NCI-H748 (cell line): Measurements from ENCODE around the gene DUSP5.
"Not testable (repeated sequence)": the region's sequence is repeated elsewhere in the genome, so short reads cannot be mapped to it uniquely, and the experiment has no call there.

ENCODE experiments used
- DNase-seq: peaks from one replicate; lab custom pipeline; 2025; ENCODE audit not compliant: unreplicated experiment; lab: John Stamatoyannopoulos, UW

The DUSP5 gene

DNA sequence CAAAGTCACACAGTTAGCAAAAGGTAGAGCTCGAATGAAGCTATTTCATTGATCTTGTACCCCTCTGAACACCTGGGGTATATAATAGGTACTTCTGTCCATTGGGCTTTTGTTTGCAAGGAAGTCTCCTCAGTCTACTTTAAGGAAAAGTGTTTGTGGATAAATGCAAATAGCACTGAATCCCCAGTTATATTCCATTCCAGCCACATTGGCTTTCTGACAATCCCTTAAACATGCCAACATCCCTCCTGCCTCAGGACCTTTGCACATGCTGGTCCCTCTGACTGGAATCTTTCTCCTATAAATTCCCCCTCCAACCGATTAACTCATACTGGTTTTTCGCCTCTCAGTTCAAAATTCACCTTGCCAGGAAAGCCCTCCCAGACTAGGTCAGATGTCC, 17.1 kb downstream of the DUSP5 start:
- DNase-seq: no peak

DNA sequence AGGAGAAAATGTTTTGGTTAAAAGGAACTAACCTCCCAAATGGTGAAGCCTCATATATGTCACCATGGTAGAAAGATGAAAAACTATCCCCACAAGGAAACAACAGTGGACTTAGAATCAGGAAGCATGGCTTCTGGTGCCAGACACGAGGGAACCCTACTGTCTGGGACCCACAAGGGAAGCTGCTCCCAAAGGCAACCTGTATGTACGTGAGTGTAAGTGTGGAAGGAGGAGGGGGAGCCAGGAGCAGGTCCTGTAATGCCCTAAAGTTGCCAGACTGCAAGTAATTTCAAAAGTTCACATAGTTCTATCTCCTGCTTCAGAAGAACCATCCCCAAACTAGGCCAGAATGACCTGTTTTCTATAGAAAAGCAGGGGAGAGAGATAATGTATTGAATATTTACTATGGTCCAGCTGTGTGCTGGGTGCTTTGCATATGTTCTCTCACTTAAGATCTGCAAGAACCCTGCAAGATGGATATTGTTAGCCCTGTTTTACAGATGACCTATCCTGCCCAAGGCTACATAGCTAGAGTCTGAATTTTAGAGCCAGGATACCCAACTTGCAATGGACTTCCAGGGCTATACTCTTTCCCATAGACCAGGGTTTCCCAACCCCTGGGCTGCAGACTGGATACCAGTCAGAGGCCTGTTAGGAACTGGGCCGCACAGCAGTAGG, 19.2 kb downstream of the DUSP5 start:
- DNase-seq: no peak

DNA sequence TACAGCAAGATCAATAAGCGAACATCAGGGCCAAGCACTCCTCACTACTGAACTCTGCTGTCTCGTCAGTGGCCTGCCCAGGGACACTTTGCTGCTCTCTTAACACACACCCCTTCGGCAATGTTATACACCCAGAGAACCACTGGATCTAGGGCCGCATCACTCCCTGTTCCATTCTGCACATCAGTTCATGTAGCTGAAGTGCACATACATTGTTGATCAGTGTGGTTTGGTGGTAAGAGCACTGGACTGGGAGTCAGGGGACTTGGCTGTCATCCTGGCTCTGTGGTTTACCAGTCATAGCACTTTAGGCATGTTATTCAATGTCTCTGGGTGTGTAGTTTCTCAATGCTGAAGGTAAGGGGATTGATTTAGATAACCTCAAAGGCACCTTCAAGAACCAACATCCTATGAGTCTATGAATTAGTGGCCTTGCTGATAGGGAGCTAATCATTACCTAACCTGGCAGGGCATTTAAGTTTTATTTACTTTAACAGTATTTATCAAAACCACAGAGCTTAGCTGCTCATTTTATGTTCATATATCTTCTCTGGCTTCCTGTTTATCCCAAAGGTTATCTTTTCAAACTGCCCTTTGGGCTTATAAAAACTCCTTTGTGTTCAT, 24.8 kb downstream of the DUSP5 start:
- no peak for DNase-seq

DNA sequence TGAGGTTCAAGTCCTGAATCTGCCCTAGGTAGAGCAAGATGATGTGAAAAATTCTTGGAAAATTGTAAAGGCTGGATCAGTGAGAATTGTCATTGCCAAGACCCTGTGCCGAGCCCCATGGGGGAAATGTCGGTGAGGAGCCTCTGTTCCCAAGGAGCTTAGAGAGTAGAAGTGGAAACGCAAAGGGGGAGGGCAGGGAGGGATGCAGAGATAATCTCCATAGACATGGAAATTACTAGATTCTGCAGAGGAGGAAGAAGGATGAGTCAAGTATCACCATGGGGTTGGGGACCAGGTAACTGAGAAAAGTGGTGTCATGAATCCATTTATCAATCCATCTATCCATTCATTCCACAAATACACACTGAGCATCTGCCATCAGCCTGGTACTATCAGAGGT, 26.0 kb downstream of the DUSP5 start:
- DNase-seq: no peak

DNA sequence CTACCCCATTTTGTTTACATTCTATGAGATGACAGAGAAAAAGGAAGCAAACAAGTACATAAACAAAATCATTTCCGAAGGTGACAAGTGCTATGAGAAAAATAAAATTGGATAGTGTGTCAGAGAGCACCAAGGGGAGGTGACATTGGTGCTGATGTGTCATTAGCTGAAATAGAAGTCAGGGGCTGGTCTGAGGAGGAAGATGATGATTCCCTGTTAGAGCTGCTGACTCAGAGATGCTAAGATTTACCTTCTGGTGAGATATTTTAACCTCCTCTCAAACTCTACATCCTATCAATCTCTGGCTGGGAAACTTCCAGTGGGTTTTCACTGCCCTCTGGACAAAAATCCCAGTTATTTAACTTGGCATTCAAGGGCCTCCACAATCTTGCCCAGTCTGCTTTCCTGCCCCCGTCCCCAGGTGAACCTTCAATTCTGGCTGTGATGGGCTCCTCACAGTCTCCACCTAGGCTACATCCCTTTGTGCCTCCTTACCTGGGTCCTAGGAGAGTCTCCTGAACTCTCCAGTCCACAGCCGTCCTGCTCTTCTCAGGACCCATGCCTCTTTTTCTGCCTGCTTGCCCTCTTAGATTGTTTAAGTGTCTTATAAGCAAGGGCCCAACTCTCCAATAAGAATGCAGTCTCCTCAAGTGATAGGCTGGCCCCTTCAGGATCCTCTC, 26.6 kb downstream of the DUSP5 start:
- DNase-seq: no peak

DNA sequence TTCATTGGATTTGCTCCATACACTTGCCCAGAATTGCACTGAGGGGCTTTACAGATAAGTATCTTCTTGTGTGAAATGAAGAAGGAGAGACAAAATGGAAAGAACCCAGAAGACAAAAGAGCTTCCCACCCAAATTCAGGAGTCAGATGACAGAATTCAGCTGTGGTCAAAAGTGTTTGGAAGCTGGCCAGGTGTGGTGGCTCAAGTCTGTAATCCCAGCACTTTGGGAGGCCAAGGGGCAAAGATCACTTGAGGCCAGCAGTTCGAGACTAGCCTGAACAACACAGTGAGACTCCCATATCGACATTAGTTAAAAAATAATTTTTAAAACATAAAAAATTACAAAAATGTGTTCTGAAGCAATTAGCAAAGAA, 27.1 kb downstream of the DUSP5 start:
- DNase-seq: no peak

DNA sequence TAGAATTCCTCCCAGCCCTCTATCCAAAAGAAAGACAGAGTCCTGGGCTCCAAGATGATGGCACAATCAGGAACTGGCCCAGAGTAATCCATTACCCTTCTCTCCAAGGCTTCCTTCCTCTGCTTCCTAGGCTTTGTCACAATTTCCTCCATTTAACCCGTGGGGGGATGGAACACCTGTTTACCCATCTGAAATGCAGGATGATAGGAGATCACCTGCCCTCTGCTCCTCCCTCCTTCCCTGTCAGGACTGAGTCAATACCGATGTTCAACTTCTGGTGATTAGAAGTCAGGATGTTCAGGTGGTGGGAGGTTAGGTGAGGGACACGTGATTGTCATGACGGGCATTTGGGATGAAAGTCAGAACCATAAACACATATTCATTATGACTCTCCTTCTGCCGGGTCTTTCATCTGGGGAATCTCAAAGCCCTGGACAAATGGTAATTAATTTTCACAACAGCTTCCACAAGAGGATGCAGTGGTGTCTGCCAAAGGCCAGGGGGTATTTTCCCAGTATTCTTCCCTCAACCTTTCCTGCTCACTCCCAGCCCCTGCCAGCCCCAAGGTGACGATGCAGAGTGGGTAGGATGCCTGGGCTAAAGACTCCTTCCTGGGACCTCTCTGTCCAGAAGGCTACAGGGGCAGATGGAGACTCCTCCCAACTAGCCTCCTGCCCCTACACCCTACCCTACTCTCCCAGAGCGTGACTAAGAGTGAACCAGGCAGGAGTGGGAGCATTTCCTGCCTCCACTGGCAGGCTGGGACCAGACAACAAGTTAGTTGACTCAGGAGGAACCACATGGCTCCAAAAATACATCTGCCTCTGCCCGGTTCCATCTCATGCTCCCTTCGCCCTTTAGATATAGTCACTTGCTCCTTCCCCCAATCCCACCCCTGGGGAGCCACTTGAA, 27.9 kb downstream of the DUSP5 start:
- no peak for DNase-seq

DNA sequence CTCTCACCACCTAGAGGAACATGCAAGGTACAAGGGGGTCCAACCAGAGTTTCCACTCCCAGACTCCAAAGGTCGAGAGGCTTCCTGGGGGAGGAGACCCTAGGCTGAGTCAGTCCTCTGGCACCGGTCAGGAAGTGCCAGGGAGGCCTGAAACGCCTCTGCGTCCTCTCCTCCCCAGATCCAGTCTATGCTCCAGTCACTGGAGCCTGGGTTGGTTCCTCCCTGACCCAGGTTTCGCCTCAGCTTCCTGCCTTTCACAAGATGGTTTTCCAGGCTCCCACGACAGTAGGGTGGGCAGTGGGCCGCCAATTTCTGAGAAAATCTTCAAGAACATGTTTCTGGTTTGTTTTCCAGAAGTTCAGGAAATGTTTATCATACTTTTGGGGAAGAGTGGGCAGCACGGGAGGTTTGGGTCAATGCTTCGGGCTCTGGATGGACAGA, 30.0 kb downstream of the DUSP5 start:
- DNase-seq: no peak

DNA sequence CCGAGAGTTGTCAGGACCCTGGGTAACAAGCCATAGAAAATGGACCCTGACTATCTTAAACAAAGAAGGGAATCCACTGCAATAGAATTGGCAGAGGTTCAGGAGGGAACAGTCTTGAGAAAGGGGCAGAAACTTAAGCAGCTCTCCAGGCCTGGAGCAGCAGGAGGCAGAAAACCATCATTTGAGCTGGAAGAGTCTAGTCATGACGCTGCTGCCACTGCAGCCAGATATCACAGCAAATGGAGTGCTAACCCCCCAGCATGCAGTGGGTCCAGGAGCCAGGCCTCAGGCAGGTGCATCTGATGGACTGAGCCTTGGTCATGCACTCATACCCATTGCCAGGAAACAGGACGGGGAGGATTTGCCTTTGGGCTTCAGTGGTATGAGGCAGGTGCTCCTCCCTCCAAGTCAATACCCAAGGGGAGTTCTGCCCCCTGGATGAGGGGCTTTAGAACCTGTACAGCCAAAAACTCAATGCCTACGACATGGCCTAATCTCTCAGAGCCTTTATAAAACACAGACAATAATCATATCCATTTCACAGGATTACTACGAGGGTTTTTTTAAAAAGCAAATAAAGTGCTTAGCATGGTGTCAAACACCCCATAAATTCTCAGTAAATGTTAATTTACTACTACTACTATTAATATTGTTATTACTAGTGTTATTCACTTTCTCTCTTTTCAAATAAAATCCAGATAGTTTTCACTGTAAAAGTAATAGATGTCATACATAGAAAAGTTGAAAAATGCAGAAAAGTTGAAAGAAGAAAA, 30.7 kb downstream of the DUSP5 start:
- no peak for DNase-seq

DNA sequence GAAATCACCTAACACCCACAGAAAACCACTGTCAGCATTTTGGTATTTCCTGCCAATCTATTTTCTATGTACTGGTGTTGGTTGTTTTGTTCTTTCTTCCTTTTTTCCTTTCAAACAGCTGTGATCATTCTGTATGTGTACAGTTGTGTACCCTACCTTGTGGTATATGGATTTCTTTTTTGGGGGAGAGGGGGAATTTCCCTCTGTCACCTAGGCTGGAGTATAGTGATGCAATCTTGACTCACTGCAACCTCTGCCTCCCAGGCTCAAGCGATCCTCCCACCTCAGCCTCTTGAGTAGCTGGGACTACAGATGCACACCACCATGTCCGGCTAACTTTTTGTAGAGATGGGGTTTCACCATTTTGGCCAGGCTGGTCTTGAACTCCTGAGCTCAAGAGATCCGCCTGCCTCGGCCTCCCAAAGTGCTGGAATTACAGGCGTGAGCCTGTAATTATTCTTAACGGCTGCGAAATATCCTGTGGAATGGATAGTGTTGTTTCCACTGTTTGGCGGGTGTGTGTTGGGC, 31.4 kb downstream of the DUSP5 start:
- DNase-seq: not testable (repeated sequence)

DNA sequence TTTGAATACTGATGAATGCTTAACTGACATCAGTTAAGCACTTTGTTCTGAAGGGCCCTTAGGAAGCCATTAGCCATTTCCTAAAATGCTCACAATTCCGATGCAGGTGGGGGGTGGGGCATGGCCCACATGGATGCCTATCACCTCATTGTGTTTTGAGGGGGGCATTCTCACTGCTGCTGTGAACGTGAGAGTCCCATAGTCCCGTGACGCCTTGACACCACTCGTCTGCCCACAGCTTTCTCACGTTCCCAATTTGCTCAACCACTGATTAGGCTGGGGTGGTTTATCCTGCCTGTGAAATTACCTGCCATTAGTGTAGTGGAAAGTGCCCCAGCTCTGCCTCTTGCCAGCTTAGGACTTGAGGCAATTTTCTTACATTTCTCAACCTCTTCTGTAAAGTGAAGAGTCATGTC, 31.9 kb downstream of the DUSP5 start:
- DNase-seq: no peak

DNA sequence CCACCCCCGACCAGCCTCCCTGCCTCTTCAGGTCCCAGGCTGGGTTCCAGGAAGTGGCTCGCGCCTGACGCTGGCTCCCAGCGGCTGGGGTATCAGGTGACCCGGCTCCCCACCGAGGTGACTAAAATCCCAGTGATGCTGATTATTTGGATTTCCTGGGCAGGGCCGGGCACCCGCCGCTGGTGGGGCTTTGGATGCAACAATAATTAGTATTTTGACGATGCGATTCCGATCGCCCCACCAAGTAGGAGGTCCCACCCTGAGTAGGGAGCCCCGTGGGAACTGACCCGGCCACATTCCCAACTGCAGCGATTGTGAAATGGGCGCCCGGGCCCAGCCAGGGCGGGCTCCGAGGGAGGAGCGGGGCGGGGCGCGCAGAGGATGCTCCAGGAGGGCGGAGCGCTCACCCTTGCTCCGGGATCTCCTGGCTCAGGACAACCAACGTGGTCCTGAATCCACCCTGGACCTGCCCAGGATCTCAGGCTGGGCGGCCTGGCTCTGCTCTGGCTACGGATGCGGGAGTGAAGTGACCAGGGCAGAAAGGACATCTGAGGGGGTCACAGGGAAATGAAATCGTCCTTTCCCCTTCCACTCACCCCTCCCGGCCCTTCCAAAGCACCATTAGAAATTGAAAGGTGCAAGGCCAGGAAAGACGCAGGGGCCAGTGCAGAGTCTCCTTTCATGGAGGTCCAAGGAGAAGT, 32.6 kb downstream of the DUSP5 start:
- peak; percentile 46 for DNase-seq

DNA sequence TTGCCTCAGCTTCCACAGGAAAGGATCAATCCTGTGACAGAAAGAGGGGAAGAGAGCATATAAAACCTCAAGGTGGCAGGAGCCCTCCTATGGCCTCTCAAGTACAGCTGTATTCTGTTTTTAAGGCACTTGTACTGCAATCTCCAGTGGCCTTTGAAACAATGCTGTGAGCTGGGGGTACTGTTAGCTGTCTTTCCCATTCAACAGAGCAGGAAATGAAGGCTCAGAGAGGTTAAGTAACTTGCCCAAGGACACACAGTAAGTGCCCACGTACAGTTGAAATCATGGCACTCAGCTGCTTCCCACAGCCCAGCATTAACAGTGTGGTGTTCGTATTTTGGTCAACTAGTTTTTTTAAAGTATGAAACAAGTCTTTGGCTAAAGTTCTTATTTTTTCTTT, 34.0 kb downstream of the DUSP5 start:
- DNase-seq: no peak

DNA sequence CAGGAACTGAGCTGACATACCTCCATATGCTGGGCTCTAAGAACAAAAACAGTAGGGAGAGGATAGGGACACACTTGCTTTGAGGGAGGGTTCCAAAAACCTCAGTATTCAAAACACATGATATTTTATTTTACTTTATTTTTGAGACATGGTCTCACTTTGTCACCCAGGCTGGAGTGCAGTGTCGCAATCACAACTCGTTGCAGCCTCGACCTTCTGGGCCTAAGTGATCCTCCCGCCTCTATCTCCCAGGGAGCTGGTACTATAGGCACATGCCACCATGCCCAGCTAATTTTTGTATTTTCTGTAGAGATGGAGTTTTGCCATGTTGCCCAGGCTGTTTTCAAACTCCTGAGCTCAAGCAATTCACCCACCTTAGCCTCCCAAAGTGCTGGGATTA, 34.9 kb downstream of the DUSP5 start:
- not testable (repeated sequence) for DNase-seq

DNA sequence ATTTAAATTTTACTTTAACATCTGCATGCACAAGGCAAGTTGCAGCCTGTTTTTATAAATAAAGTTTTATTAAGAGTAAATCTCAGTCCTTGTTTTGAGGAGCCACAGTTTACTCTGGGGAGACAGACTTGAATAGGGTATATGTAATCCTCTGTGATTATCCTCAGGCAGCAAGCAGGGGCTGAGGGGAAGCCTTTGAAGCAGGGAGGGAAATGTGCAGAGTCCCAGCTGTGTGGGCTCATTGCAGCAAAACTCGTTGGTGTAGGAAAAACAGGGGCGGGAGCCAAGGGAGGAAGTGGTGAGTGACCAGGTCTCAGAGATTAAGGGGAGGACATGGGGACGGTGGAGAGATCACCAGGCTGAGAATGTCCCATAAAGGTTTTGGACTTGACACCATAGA, 35.4 kb downstream of the DUSP5 start:
- no peak for DNase-seq

DNA sequence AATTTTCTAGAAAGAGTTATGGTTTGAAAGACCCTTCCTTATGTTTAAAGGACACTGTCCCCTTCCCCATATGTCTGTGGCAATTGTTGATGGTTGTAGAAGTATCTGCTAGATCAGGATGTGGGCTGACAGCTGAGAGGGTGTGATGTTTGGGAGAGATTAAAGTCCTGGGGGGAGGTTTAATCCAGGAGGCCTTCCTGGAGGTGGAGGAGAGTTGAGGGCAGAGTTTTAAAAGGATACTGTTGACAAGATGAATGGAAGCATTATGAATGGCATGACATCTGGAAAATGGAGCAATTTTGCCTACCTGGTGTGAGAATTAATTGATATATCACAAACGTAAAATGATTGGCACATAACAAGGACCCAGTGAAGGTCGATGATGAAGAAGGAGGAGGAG, 36.9 kb downstream of the DUSP5 start:
- no peak for DNase-seq

DNA sequence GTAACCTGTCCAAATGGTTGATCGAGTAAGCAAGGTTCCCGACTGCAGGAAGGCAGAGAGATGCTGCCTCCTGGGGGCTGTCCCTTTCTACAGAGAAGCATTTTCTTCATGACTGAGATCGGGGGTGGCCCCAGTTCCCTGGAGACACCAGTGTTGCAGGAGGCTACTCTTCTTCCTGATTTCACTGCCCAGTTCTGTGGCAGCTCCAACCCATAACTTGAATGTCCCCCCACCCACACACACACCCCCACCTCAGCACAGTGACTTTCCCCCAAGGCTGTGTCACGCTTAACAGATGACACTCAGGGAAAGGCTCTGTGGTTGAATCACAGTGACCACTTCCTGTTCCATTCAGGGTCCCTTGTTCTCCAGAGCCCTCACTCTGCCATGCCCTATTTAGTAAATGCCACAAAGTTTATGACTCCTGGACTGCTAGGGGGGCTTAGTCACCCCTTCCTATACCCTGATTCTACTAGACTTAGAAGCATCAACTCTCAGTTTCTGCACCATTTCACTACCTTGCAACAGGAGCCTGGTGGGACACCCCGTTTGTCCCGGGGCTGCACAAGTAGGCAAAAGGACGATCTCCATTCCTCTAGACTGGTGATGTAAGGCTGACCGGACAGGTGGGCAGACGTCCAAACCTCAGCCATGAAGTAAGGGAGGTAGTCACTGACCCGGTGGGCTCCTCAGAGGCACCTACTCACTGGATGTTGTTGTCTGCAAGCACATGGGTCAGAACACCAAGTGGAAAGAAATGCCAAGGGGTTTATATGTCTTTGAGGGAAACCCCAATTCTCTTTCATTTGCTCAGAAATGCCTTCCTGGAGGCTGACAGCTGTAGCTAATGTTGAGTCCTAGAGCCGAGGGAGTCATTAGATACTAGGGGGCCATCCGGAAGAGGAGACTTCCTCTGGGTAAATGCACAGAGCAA, 38.5 kb downstream of the DUSP5 start:
- DNase-seq: no peak

DNA sequence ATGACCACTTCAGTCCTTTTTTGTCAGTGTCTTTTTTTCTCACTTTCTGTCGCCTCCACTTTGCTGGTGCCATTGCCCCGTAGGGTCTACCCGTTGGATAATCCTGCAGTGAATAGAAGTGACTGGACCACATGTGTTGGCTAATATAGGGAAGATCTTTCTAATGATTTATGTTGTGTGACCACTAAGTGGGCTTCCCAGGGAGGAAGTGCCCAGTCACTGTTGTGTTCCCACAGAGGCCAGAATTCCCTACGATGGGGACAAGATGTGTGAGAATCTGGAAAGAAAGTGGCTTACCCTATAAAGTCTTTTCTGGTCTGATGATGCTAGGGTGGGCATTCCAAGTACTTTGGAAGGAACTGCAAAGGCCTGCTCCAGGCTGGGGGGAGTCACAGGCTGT, 41.4 kb downstream of the DUSP5 start:
- DNase-seq: no peak

DNA sequence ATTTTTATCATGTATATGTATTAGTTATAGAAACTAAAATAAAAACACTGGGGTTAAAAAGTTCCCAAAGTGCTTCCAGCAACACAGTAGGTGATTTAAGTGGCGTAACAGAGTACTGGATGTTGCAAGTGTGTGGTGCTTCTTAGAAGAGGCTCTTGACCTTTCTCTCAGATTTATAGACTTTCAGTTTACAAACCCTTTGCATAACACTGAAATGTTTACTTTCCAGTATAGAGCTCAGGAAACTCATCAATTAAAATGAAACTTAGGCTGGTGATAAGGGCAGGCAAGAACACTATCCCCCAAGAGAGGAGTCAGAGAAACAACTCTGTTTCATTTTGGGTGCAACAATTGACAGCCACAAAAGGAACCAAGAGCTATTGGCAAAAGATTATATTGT, 42.3 kb downstream of the DUSP5 start:
- no peak for DNase-seq
